Activated CD4-positive, alpha-beta T cell treated with anti-CD3 and anti-CD28 coated beads for 24 hours (primary cell): ENCODE results near the gene GBX1.

Experiments
- DNase-seq, 2 donors: peaks; one replicate each; pipeline ENCODE4 v3.0.0-alpha.2; 2020; ENCODE audit warnings: low read depth in 2 of 2

Gene GBX1

GRCh38 chr7:151193203-151193978 is 25.9 kb upstream of the GBX1 start:
- DNase-seq = no peak

- no peak for DNase-seq
These were observed 24.6 kb upstream of the GBX1 start for GRCh38 chr7:151192002-151192539.

GRCh38 chr7:151191544-151191943 is 24.1 kb upstream of the GBX1 start:
- no peak for DNase-seq

- no peak for DNase-seq
These were observed 21.5 kb upstream of the GBX1 start for GRCh38 chr7:151189038-151189437.

DNA sequence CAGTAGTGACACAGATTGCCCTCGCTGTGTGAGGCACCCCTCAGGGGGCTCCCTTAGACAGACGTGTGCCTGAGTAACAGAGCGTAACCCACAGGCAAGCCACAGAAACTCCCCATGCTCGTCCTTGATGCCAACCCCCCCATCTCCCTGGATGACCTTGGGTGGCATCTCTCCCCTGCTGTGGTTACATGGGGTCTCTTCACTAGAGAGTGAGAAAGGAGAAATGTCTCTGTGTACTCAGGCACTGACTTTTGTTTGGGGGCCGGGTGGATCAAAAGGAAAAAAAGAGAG is 20.7 kb upstream of the GBX1 start:
- no peak for DNase-seq

GRCh38 chr7:151187409-151188251 is 20.1 kb upstream of the GBX1 start:
- DNase-seq = no peak

- no peak for DNase-seq
These were observed 19.3 kb upstream of the GBX1 start, which contains the start of gene ASB10 for GRCh38 chr7:151186640-151187408. Gene ASB10, minus strand, starts transcription at chr7:151187250. Its CDS starts 120 bp downstream, at chr7:151187130.

DNA sequence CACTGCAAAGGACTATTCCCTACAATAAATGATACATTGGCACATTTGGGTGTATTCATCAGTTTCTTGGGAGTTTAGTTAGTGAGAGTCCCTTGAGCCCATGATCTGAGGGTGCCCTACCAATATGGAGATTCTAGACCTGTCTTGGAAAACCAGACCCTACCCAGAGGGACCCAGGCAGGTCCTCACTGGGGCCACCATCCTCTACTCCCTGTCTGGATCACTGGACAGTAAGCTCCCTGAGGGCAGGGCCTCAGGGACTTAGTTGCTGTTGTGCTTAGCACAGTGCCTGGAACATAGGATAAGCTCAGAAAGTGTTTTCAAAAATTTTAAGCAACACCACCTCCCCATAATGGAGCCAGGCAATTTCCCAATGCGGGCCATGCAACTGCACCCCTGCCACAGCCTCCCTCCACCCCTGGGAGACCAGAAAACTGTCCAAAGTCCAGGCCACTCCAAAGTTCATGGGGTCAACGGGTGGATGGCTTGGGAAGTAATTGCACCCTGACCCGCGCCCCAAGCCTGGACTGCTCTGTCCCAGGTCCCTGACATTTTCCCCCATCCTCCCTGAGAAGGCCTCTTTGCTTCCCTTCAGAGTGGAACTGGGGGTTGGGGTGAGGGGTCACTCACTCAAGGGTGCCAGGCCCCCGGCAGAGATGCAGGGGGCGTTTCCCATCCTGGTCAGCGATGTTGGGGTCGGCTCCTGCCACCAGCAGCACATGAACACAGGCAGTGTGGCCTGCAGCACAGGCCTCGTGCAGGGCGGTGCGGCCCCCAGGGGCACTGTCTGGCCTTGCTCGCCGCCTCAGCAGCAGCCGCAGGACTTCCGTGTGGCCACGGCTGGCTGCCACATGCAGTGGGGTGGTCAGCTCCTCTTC is 18.5 kb upstream of the GBX1 start:
- no peak for DNase-seq

- no peak for DNase-seq
These were observed 13.5 kb upstream of the GBX1 start for GRCh38 chr7:151181011-151181431.

DNA sequence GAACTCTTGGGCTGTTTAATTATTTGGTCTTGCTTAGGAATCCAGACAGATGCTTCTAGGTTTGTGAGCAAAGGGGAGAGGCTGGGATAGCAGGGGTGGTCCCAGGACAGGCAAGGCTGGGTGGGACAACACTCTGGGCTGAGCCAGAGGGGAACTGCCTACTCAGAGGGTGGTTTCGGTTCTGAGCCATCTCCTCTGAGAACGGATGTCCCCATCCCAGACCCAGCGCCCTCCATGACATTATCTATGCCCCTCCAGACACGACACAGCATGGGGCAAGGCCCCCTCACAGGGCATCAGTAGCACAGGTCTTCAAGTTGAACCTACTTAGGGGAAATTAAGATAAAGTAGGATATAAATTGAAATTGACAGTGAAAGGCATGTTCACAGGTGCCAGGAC is 12.5 kb upstream of the GBX1 start:
- DNase-seq = no peak

DNA sequence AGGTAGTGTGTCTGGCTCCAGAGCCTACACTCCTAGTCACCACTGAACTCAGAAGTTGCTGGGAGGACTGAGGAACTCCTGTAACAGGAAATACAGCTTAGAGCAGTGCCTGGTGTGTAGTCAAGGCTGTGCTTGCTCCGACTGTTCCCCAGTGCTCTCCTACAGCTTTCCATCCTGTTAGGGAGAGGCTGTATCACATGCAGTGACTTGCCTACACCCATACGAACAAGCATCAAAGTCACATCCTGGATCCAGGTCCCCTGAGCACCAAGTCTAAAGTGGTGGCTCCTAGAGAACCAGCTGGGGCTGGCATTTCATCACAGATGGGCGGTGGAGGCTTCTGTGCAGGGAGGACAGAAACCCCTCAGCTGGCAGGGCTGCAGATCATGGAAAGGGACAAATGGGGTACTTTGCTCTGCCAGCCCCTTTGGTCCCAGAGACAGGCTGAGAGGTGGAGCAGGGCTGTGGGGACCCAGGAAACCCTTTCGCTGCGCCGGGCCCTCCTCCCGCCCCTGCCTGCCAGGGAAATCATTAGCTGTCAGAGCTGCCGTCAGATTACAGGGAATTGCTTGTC is 11.9 kb upstream of the GBX1 start:
- DNase-seq = no peak

DNA sequence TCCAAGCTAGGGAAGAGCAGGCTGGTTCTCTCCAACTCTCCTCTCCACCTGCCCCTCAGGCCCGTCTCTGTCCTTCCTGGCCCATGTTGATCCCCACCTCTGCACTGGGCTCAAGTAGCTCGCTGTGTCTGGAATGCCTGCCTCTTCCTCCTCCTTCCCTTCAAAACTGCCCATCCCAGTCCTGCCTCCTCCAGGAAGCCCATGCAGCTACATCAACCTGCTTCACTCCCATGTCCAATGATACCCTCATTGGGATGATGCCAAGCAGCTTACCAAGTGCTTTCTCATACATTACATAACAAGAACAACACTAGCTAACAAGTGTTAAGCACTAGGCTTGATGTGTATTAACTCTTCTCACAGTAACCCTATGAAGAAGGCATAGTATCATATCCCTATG is 11.3 kb upstream of the GBX1 start:
- DNase-seq = no peak

DNA sequence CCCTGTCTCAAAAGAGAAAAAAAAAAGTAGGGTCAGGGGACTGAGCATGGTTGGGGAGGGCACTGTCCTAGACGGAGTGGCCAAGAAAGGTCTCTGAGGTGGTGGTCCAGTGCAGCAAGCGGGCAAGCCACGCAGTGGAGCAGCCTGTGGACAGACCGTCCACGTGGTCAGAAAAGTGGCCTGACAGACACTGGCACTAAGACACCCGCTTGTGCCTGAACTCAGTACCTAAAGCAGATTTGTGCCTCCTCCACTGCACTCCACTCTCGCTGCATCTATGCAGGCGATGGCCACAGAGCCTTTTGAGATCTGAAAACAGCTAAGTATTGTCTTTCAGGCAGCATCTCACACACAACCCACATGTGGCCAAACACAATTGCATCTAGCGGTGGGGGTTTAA is 10.7 kb upstream of the GBX1 start:
- DNase-seq = no peak

- DNase-seq = no peak
These were observed 9.8 kb upstream of the GBX1 start for GRCh38 chr7:151177310-151177709.

DNA sequence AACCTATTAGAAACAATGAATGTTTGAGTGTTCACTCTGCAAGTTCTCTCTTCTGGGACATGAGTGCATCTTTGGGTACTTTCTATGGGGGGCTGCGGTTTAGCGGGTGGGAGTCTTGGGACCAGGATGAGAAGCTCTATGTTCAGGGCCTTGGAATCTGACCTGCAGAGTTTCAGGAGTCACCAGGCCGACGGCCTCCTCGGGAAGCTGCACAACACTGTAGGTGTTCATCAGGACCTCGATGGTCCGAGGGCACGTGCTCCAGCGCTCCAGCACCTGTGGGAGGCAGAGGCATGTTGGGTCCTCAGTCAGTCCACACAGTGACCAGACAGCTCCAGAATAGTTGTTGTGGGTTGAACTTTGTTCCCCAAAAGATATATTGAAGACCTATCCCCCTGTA is 8.9 kb upstream of the GBX1 start:
- no peak for DNase-seq

GRCh38 chr7:151175793-151176311 is 8.4 kb upstream of the GBX1 start:
- no peak for DNase-seq

- no peak for DNase-seq
These were observed 7.7 kb upstream of the GBX1 start for GRCh38 chr7:151175047-151175792.

DNA sequence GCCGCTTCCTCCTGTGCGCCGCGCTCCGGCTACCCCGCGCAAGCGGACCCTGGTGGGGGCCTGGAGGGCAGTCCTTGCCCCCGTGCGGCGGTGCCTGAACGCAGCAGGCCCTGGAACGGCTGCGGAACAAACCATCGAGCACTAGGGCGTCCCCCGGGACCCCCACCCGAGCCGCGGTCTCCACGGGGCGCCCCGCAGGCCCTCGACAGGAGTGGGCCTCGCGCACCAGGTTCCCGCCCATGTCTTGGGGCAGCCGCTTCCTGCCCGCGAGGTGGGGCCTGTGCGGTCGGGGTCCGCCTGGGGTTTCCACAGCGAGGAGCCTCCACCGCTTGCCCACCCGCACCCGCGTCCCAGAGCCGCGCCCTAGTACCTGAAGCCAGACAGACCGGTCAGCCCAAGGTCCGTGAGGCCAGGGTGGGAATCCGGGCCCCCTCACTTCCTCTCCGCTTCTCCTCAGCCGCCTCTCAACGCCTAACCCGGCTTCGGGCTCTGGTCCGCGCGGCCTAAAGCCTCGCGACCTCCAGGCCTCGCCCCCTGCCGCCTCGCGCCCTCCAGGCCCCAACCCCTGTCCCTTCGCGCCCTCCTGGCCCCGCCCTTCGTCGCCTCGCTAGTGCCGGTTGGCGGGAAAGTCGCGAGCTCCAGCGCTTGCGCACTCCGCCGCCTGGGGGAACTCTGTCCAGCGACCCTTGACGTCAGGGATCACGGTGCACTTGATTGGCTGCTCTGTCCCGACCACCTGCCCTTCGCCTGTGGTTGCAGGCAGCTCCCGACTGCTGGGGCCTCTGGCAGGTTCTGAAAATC is 7.0 kb upstream of the GBX1 start:
- peak; percentile 15 for DNase-seq
